Smooth muscle cell (in vitro differentiated cells): ENCODE data around the gene KRT37. TPM values are rescaled to one million over a fixed set of nuclear protein-coding genes. Genes with fewer than 3 reads are reported as not detected.

ENCODE experiments used
- DNase-seq: peaks from one replicate; lab custom pipeline; 2025; ENCODE audit not compliant: unreplicated experiment; lab: John Stamatoyannopoulos, UW
- H2AFZ ChIP-seq: fragments of 200-600 bp; sonication (generic); 2 replicates; pipeline ENCODE4 v1.6.0; 2016; ENCODE audit warnings: antibody characterized with exemption, low read depth, mild to moderate bottlenecking
- H3F3A ChIP-seq: fragments of 200-600 bp; sonication (generic); 2 replicates; pipeline ENCODE4 v1.6.0; 2017; ENCODE audit warnings: antibody characterized with exemption, low read depth
- H3K27ac ChIP-seq: fragments of 200-600 bp; sonication (generic); 2 replicates; pipeline ENCODE4 v1.5.1; 2016; ENCODE audit warnings: low read depth, mild to moderate bottlenecking
- H3K27me3 ChIP-seq: fragments of 200-600 bp; sonication (generic); 2 replicates; pipeline ENCODE4 v1.6.1; 2016; ENCODE audit warnings: low read depth, mild to moderate bottlenecking
- H3K36me3 ChIP-seq: fragments of 200-600 bp; sonication (generic); 2 replicates; pipeline ENCODE4 v1.5.1; 2016; ENCODE audit warnings: low read depth
- H3K4me1 ChIP-seq: fragments of 200-600 bp; sonication (generic); 2 replicates; pipeline ENCODE4 v1.5.1; 2016; ENCODE audit warnings: low read depth
- H3K4me2 ChIP-seq: fragments of 200-600 bp; sonication (generic); 2 replicates; pipeline ENCODE4 v1.6.0; 2016; ENCODE audit warnings: mild to moderate bottlenecking
- H3K4me3 ChIP-seq: fragments of 200-600 bp; sonication (generic); 2 replicates; pipeline ENCODE4 v1.5.1; 2016; ENCODE audit warnings: mild to moderate bottlenecking
- H3K79me2 ChIP-seq: fragments of 200-600 bp; sonication (generic); 2 replicates; pipeline ENCODE4 v1.6.0; 2016; ENCODE audit warnings: low read depth, mild to moderate bottlenecking
- H3K9ac ChIP-seq: fragments of 200-600 bp; sonication (generic); 2 replicates; pipeline ENCODE4 v1.6.0; 2016; ENCODE audit warnings: low read depth
- H3K9me3 ChIP-seq: fragments of 200-600 bp; sonication (generic); replicated peaks from 2 replicates; pipeline ENCODE4 v1.5.1; 2016; ENCODE audit warnings: low read depth
- H4K20me1 ChIP-seq: fragments of 200-600 bp; sonication (generic); 2 replicates; pipeline ENCODE4 v1.6.0; 2016; ENCODE audit warnings: low read depth
- CTCF ChIP-seq: fragments of 200-600 bp; sonication (generic); IDR thresholded peaks from 2 replicates; pipeline ENCODE4 v1.5.1; 2017; ENCODE audit warnings: borderline replicate concordance, mild to moderate bottlenecking, antibody characterized with exemption; ENCODE audit not compliant: insufficient read depth, poor library complexity, severe bottlenecking
- WGBS: methylation state at CpG from one replicate; pipeline ENCODE4 v1.1.7; 2016; ENCODE audit warnings: low lambda C conversion rate; 5-methylcytosine and 5-hydroxymethylcytosine counted together
- polyA plus RNA-seq: library from polyadenylated mRNA; unstranded; fragments of >200 nt; fragmentation: Nextera tagmentation; extraction: Ambion mirVana; gene quantifications from 2 replicates; pipeline ENCODE4 v1.2.1, GENCODE V29; 2016
- total RNA-seq: library from RNA; depleted of rRNA; stranded (reverse); fragments of >200 nt; gene quantifications from 2 replicates; pipeline ENCODE4 v1.2.3, GENCODE V29; 2014

KRT37 gene
- total and polyA plus RNA-seq, 2 experiments from 2014 or later: 0.40 TPM; not detected in 1

DNA sequence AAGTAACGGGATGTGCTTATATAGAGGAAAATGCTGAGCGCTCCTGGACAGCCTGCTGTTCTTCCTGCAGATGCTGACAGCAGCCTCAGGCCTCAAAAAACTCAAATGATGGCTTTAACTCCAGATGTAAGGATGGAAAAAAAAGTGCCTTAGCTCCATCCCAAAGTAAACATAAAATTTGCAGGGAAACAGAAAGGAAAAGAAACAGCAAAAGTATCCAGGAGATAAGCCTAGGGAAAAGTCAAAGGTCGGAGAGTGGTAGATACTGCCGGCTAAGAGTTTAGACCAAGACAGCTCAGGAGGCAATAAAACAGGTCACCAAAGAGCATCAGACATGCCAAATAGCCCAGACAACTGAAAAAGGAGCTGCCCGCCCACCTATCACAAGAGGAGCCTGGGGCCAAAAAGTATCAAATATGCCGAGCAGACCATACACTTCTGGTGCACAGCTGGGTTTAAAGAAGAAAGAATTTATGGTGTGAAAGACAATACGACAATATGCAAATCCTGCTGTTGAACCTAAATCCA, 33.9 kb downstream of the KRT37 start:
- TF ChIP-seq CTCF: no peak
- 58% methylated on average over 7 of the region's 7 CpGs for WGBS
- no peak for DNase-seq
- no peaks in the 10 kb centered on the region for H3K27me3 ChIP-seq
- H2AFZ ChIP-seq: no peak overlapping the region
- no peak overlapping the region for H3K4me3 ChIP-seq
- no peak overlapping the region for H3K27ac ChIP-seq
- H3F3A ChIP-seq: no peaks in the 10 kb centered on the region
- no peak overlapping the region for H3K4me2 ChIP-seq
- no peak overlapping the region for H3K9ac ChIP-seq
- no peaks in the 10 kb centered on the region for H3K36me3 ChIP-seq
- H3K79me2 ChIP-seq: no peaks in the 10 kb centered on the region
- H4K20me1 ChIP-seq: no peaks in the 10 kb centered on the region
- no peaks in the 10 kb centered on the region for H3K9me3 ChIP-seq
- no peaks in the 10 kb centered on the region for H3K4me1 ChIP-seq

DNA sequence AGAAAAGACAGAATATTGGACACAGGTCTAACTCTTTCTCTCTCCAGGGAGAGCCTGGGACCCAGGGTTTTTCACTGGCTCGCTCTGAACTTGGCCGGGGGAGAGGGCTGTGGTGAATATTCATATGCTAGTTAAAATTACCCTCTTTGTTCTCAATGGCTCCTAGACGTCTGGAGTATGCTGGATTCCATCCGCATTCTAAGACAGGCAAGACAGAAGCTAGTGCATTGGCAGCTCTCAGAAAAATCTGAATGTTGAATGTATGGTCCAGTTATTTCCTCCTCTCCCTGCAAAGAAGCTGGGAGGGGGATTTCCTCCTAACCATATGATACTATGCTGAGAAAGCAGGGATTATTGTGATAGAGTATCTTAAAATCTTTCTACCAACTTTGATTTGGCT, 36.7 kb downstream of the KRT37 start:
- Histone ChIP-seq H3K4me1 (no peaks in the 10 kb centered on the region), H2AFZ (no peak overlapping the region), H3F3A (no peaks in the 10 kb centered on the region), H3K4me2 (no peak overlapping the region), H3K4me3 (no peak overlapping the region), H3K27ac (no peak overlapping the region), H4K20me1 (no peaks in the 10 kb centered on the region), H3K9me3 (no peaks in the 10 kb centered on the region), H3K27me3 (no peaks in the 10 kb centered on the region), H3K36me3 (no peaks in the 10 kb centered on the region), H3K79me2 (no peaks in the 10 kb centered on the region), H3K9ac (no peak overlapping the region)
- WGBS: 60% methylated on average over 4 of the region's 4 CpGs
- no peak for TF ChIP-seq CTCF
- DNase-seq: no peak

- TF ChIP-seq CTCF: no peak
- 100% methylated on average over 1 of the region's 1 CpG for WGBS
- H3K4me2 ChIP-seq: no peak overlapping the region
These were observed 38.2 kb downstream of the KRT37 start for GRCh38 chr17:41386227-41386626.

GRCh38 chr17:41383690-41384089, 40.7 kb downstream of the KRT37 start:
- Histone ChIP-seq H3K36me3 (no peaks in the 10 kb centered on the region), H3K79me2 (no peaks in the 10 kb centered on the region), H3K27ac (no peak overlapping the region), H3F3A (no peaks in the 10 kb centered on the region), H3K4me2 (no peak overlapping the region), H2AFZ (no peak overlapping the region), H3K9me3 (no peaks in the 10 kb centered on the region), H3K27me3 (no peaks in the 10 kb centered on the region), H4K20me1 (no peaks in the 10 kb centered on the region), H3K4me3 (no peak overlapping the region), H3K4me1 (no peaks in the 10 kb centered on the region), H3K9ac (no peak overlapping the region)
- 93% methylated on average over 1 of the region's 1 CpG for WGBS
- no peak for TF ChIP-seq CTCF
- DNase-seq: no peak

More at GRCh38 chr17:41386227-41386626, 38.2 kb downstream of the KRT37 start:
- DNase-seq: no peak
- Histone ChIP-seq H3K9ac (no peak overlapping the region), H3K79me2 (no peaks in the 10 kb centered on the region), H3K27me3 (no peaks in the 10 kb centered on the region), H3K27ac (no peak overlapping the region), H3F3A (no peaks in the 10 kb centered on the region), H3K4me1 (no peaks in the 10 kb centered on the region), H4K20me1 (no peaks in the 10 kb centered on the region), H3K36me3 (no peaks in the 10 kb centered on the region), H3K9me3 (no peaks in the 10 kb centered on the region), H2AFZ (no peak overlapping the region), H3K4me3 (no peak overlapping the region)
